ENCODE data around the gene RIT2. TPM values are rescaled to one million over a fixed set of nuclear protein-coding genes. Genes with fewer than 3 reads are reported as not detected.

Gene RIT2
- polyA plus RNA-seq (2013, experiment 1 of 2) = 0.06 TPM
- 0.04 TPM for polyA plus RNA-seq (2013, experiment 2 of 2)

DNA sequence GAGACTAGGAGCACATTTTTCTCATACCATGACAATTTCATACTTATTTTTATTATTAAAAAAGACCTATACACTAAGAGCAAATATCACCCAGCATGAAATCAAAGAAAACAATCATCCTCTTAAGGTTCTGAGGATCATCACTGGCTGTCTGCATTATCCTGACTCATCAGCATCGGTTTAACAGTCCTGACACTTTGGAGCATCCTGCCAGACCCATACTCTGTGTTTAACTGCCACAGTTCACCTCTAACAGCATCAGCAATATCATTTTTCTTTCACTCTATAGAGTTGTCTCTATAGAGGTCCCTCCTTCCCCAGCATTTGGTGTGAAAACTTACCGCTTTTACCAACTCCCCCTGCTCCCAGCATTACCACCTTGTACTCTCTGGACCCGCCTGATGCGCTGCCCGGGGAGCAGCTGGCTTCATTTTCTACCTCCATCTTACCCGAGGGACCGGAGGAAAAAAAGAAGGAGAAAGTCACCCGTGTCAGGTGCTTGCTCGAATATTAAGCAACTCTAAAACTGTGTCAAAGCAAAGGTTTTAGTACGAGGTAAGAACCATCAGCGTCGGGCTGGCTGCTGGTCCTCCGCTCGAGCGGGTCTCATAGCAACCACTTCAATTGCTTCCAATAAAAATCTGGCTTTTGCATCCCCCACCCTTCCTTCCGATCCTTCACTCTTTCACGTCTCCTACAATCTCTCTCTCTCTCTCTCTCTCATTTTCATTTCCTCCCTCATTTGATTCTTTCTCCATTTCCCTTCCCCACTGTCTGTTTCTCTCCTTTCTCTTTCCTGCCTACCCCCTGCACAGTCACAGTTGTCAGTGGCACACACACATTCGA is at the start of gene RIT2:
TSS of gene RIT2 (minus strand) at position 610 of the 846 bp plus-strand sequence.
- H3K9ac ChIP-seq (ENCODE audit: low read length) = no peak within 1 kb of the TSS
- H3K27me3 ChIP-seq (ENCODE audit: control insufficient read depth in 1 of 2, insufficient read depth in 1 of 2, low read length in 2 of 2) = peaks cover 0 to 4% of the 10 kb centered on the region in 2 experiments
- no peaks in the 10 kb centered on the region for H3K4me1 ChIP-seq (ENCODE audit: control insufficient read depth, insufficient read depth, low read depth, low read length)
- H3K18ac ChIP-seq (ENCODE audit: low read depth in 1 of 2, low read length in 2 of 2) = no peak within 1 kb of the TSS
- no peak within 1 kb of the TSS for H4K8ac ChIP-seq (ENCODE audit: low read length)
- no peak within 1 kb of the TSS for H3K4ac ChIP-seq (ENCODE audit: low read depth in 1 of 2, low read length in 2 of 2)
- no peaks in the 10 kb centered on the region for H3K9me3 ChIP-seq (ENCODE audit: control insufficient read depth, low read length)
- peak within 1 kb of the TSS in 1 of 2 experiments; percentile 24 for H2BK12ac ChIP-seq (ENCODE audit: low read length in 2 of 2)
- no peak within 1 kb of the TSS for H3K14ac ChIP-seq (ENCODE audit: low read length in 2 of 2)
- H3K79me1 ChIP-seq (replicated peaks; ENCODE audit: low read length, poor library complexity, severe bottlenecking) = no peaks in the 10 kb centered on the region
- no peak within 1 kb of the TSS for H3K4me3 ChIP-seq (ENCODE audit: insufficient read depth in 1 of 2, low read depth in 1 of 2, low read length in 2 of 2)
- H2AK5ac ChIP-seq (ENCODE audit: low read length, severe bottlenecking) = no peak within 1 kb of the TSS
- no peak for DNase-seq
- no peak within 1 kb of the TSS for H2AFZ ChIP-seq (ENCODE audit: low read depth, low read length)
- H3K27ac ChIP-seq (ENCODE audit: low read length, poor library complexity, severe bottlenecking) = no peak within 1 kb of the TSS
- H2BK15ac ChIP-seq (ENCODE audit: low read depth, poor library complexity, severe bottlenecking) = peak within 1 kb of the TSS; percentile 48
- H2BK5ac ChIP-seq (ENCODE audit: low read depth, low read length, poor library complexity, severe bottlenecking) = no peak within 1 kb of the TSS
- WGBS = 86% methylated on average over 18 of the region's 18 CpGs
- no peak within 1 kb of the TSS for H3K23ac ChIP-seq (ENCODE audit: low read length in 2 of 2)
- H3K36me3 ChIP-seq (ENCODE audit: control insufficient read depth in 1 of 2, insufficient read depth in 2 of 2, low read depth in 1 of 2, low read length in 2 of 2) = no peaks in the 10 kb centered on the region
- no peak within 1 kb of the TSS for H2BK120ac ChIP-seq (ENCODE audit: low read depth, low read length)
- H4K91ac ChIP-seq (ENCODE audit: low read length) = no peak within 1 kb of the TSS
- no peak within 1 kb of the TSS for H3K4me2 ChIP-seq (ENCODE audit: low read length, poor library complexity, severe bottlenecking)

DNA sequence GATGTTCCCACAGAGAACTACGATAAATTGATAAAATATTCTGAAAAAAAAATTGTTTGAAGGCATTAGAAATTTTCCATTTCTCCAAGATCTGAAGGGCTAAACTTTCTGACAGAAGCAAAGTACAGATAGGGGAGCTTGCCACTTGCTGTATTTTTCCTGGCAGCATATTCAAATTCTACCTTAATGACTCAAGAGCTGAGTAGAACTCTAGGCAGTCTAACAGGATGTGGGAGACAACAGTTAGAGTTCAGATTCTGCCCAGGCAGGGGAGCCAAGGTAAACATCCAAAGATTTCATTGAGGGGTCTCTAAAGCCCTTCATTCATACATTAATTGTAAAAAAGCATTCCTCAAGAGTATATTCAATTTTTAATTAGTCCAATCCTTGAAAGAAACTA is 46.0 kb upstream of the RIT2 start:
- Histone ChIP-seq H2BK15ac (ENCODE audit: low read depth, poor library complexity, severe bottlenecking) (no peak overlapping the region), H2BK120ac (ENCODE audit: low read depth, low read length) (no peak overlapping the region), H2BK12ac (ENCODE audit: low read length in 2 of 2) (no peak overlapping the region), H3K9ac (ENCODE audit: low read length) (no peak overlapping the region), H3K4me1 (ENCODE audit: control insufficient read depth, insufficient read depth, low read depth, low read length) (no peaks in the 10 kb centered on the region), H3K27ac (ENCODE audit: low read length, poor library complexity, severe bottlenecking) (no peak overlapping the region), H3K4me2 (ENCODE audit: low read length, poor library complexity, severe bottlenecking) (no peak overlapping the region), H4K91ac (ENCODE audit: low read length) (no peak overlapping the region), H4K8ac (ENCODE audit: low read length) (no peak overlapping the region), H3K18ac (ENCODE audit: low read depth in 1 of 2, low read length in 2 of 2) (peak overlapping the region in 1 of 2 experiments; percentile 54), H3K4me3 (ENCODE audit: insufficient read depth in 1 of 2, low read depth in 1 of 2, low read length in 2 of 2) (no peak overlapping the region), H3K79me1 (replicated peaks; ENCODE audit: low read length, poor library complexity, severe bottlenecking) (no peaks in the 10 kb centered on the region), H3K36me3 (ENCODE audit: control insufficient read depth in 1 of 2, insufficient read depth in 2 of 2, low read depth in 1 of 2, low read length in 2 of 2) (no peaks in the 10 kb centered on the region), H3K9me3 (ENCODE audit: control insufficient read depth, low read length) (peaks cover 22% of the 10 kb centered on the region), H3K14ac (ENCODE audit: low read length in 2 of 2) (no peak overlapping the region), H3K27me3 (ENCODE audit: control insufficient read depth in 1 of 2, insufficient read depth in 1 of 2, low read length in 2 of 2) (no peaks in the 10 kb centered on the region), H3K23ac (ENCODE audit: low read length in 2 of 2) (no peak overlapping the region), H2AK5ac (ENCODE audit: low read length, severe bottlenecking) (no peak overlapping the region), H2BK5ac (ENCODE audit: low read depth, low read length, poor library complexity, severe bottlenecking) (no peak overlapping the region), H3K4ac (ENCODE audit: low read depth in 1 of 2, low read length in 2 of 2) (no peak overlapping the region), H2AFZ (ENCODE audit: low read depth, low read length) (no peak overlapping the region)
- no CpG with 5 or more reads among the region's 1 CpG for WGBS
- DNase-seq = peak; percentile 5

DNA sequence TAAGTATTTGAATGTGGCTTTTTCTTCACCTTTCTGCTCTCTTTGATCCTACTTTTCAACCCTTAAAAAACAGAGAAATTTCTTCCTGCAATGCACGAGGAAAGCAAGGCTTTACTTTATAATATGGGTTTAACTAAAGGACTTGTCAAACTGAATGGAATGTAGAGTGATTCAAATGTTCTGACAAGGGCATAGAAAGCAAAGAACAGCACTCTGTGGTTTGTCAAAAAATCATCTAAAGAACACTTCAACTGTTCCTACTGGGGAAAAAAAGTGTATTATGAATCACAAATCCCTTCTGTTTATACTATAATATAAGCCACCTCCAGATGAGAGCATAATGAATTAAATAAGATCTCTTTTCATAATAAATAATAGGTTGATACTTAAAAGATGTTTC is 45.0 kb upstream of the RIT2 start:
- H2BK12ac ChIP-seq (ENCODE audit: low read length in 2 of 2) = no peak overlapping the region
- H2AFZ ChIP-seq (ENCODE audit: low read depth, low read length) = no peak overlapping the region
- H2BK15ac ChIP-seq (ENCODE audit: low read depth, poor library complexity, severe bottlenecking) = no peak overlapping the region
- H3K9ac ChIP-seq (ENCODE audit: low read length) = no peak overlapping the region
- H3K4ac ChIP-seq (ENCODE audit: low read depth in 1 of 2, low read length in 2 of 2) = no peak overlapping the region
- no peaks in the 10 kb centered on the region for H3K4me1 ChIP-seq (ENCODE audit: control insufficient read depth, insufficient read depth, low read depth, low read length)
- no peak overlapping the region for H4K91ac ChIP-seq (ENCODE audit: low read length)
- H3K36me3 ChIP-seq (ENCODE audit: control insufficient read depth in 1 of 2, insufficient read depth in 2 of 2, low read depth in 1 of 2, low read length in 2 of 2) = no peaks in the 10 kb centered on the region
- H3K14ac ChIP-seq (ENCODE audit: low read length in 2 of 2) = no peak overlapping the region
- no peaks in the 10 kb centered on the region for H3K79me1 ChIP-seq (replicated peaks; ENCODE audit: low read length, poor library complexity, severe bottlenecking)
- H2AK5ac ChIP-seq (ENCODE audit: low read length, severe bottlenecking) = no peak overlapping the region
- H3K27me3 ChIP-seq (ENCODE audit: control insufficient read depth in 1 of 2, insufficient read depth in 1 of 2, low read length in 2 of 2) = no peaks in the 10 kb centered on the region
- H2BK5ac ChIP-seq (ENCODE audit: low read depth, low read length, poor library complexity, severe bottlenecking) = no peak overlapping the region
- no peak overlapping the region for H3K4me3 ChIP-seq (ENCODE audit: insufficient read depth in 1 of 2, low read depth in 1 of 2, low read length in 2 of 2)
- DNase-seq = peak; percentile 8
- no peak overlapping the region for H3K27ac ChIP-seq (ENCODE audit: low read length, poor library complexity, severe bottlenecking)
- H3K9me3 ChIP-seq (ENCODE audit: control insufficient read depth, low read length) = peaks cover 14% of the 10 kb centered on the region
- no CpG with 5 or more reads among the region's 1 CpG for WGBS
- H3K18ac ChIP-seq (ENCODE audit: low read depth in 1 of 2, low read length in 2 of 2) = no peak overlapping the region
- no peak overlapping the region for H3K4me2 ChIP-seq (ENCODE audit: low read length, poor library complexity, severe bottlenecking)
- no peak overlapping the region for H4K8ac ChIP-seq (ENCODE audit: low read length)
- no peak overlapping the region for H2BK120ac ChIP-seq (ENCODE audit: low read depth, low read length)
- no peak overlapping the region for H3K23ac ChIP-seq (ENCODE audit: low read length in 2 of 2)

DNA sequence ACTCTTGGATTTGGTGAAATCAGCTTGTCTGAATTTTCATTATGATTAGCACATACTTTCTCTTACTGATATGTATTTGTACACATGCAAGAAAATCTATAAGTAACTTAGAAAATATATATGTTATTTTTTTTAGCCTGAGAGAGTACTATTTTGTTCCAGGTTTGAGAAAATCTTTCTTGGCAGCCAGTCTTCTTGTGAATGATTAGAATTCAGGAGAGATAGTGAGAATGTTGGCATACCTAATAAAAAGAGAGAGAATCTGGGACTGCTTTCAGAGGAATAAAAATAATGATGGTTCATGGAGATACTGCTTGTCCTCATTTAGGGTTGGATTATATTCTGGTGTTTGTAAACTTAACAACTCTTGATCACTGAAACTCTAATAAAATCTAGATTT is 44.4 kb upstream of the RIT2 start:
- H3K14ac ChIP-seq (ENCODE audit: low read length in 2 of 2) = no peak overlapping the region
- no peak overlapping the region for H4K8ac ChIP-seq (ENCODE audit: low read length)
- H2BK5ac ChIP-seq (ENCODE audit: low read depth, low read length, poor library complexity, severe bottlenecking) = no peak overlapping the region

More for the DNA sequence above, 44.4 kb upstream of the RIT2 start:
- Histone ChIP-seq H3K18ac (ENCODE audit: low read depth in 1 of 2, low read length in 2 of 2) (no peak overlapping the region), H3K9ac (ENCODE audit: low read length) (no peak overlapping the region), H3K9me3 (ENCODE audit: control insufficient read depth, low read length) (peaks cover 9% of the 10 kb centered on the region), H2BK12ac (ENCODE audit: low read length in 2 of 2) (no peak overlapping the region), H2BK15ac (ENCODE audit: low read depth, poor library complexity, severe bottlenecking) (no peak overlapping the region), H3K4ac (ENCODE audit: low read depth in 1 of 2, low read length in 2 of 2) (no peak overlapping the region), H3K4me1 (ENCODE audit: control insufficient read depth, insufficient read depth, low read depth, low read length) (no peaks in the 10 kb centered on the region), H3K4me2 (ENCODE audit: low read length, poor library complexity, severe bottlenecking) (no peak overlapping the region), H3K4me3 (ENCODE audit: insufficient read depth in 1 of 2, low read depth in 1 of 2, low read length in 2 of 2) (no peak overlapping the region), H3K27me3 (ENCODE audit: control insufficient read depth in 1 of 2, insufficient read depth in 1 of 2, low read length in 2 of 2) (no peaks in the 10 kb centered on the region), H3K79me1 (replicated peaks; ENCODE audit: low read length, poor library complexity, severe bottlenecking) (no peaks in the 10 kb centered on the region), H2AK5ac (ENCODE audit: low read length, severe bottlenecking) (no peak overlapping the region), H2AFZ (ENCODE audit: low read depth, low read length) (no peak overlapping the region), H3K36me3 (ENCODE audit: control insufficient read depth in 1 of 2, insufficient read depth in 2 of 2, low read depth in 1 of 2, low read length in 2 of 2) (no peaks in the 10 kb centered on the region), H3K27ac (ENCODE audit: low read length, poor library complexity, severe bottlenecking) (no peak overlapping the region), H3K23ac (ENCODE audit: low read length in 2 of 2) (no peak overlapping the region), H4K91ac (ENCODE audit: low read length) (no peak overlapping the region), H2BK120ac (ENCODE audit: low read depth, low read length) (no peak overlapping the region)
- no peak for DNase-seq
